ENCODE measurements around the gene ATP8B4.
A peak's percentile ranks its signal among the peaks of the same experiment; 100 is the strongest.

Gene ATP8B4

DNA sequence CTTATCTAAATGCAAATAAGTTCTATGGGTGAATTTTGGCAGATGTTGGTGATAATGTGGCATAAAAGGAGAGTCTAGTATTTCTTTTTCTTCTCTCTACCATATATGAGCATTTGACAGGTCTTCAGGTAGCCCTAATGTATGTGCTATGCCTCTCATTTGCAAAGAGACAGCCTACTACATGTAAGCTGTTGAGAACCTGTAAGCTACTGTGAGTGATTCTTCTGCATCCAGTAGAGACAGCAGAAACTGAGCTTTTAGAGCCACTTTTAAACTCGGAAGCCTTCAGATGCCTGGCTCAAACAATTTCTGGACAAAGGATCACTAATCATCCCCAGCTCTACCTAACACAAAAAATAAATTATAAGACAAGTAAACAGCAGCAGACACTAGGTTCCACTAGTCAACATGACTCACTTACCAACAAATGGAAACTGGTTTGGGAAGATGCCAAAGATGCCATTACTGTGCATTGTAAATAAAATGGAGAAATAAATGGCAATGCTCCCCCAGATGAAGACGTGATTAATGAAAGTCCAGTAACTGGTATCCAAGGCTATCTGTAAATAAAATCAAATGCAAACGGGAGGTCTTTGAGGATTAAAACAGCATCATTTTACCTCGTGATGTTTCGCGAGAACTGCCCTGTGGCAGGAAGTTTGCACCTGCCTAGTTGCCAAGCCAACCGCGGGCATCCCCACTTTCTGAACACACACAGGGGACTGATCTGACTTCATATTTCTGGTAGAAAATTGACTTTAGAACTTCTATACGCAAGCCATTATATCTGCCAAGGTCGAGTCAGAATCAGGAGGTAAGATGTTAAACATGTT is 252.9 kb downstream of the ATP8B4 start:
- DNase-seq (ENCODE audit: low spot score) (no peak), FAIRE-seq (no peak)

DNA sequence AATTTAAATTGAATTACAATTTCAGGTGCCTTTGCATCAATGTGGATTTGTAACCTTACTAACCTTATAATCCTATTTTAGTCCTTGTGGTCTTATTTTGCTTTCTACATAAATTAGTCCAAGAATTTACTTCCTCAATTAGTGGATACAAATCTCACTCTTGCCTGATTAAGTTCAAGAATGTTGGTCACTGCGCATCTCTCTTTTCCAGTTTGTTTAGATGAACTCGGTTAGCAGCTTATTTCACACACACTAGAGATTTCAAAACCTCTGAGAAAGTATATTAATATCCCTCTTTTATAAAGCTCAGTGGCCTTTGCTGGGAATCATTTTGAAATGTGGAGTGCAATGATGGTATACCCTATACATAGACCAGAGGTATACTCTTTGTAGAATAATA is 254.8 kb downstream of the ATP8B4 start:
- no peak for FAIRE-seq

DNA sequence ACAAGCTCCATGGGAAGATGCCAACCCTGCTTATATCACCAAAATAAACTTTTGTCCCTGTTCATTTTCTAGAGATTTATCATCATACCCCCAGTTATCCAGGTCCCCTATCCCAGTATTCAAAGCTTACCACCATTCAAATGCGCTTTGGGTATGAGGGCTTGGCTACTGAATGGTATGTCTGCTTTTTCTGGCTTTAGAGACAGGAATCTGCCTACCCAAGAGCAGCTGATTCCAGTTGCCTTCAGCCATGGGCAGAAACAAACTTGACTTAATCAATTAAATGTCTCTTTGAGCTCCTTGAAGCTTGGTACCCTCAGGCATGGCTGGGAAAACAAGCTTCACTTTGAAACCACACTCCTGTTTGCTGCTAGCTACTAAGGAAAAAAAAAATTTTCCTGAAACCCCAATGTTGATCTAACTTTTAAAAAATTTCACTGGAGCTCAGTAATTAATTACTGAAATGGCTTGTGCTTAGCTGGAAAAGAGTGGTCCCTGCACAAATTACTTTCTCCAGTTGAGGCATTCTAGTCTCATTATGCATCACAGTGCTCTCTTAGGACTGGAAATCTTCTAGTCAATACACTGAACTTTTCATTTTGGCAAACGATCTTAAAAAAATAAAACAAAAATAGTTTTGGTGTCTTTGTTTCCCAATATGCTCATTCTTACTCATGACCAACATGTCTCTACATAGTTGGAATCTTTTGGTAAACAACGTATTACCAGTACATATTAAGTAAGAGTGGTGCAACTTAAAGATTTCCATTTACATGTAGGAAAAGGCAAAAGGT is 255.4 kb downstream of the ATP8B4 start:
- DNase-seq (ENCODE audit: low spot score) (no peak), FAIRE-seq (no peak)

More for the DNA sequence above, 254.8 kb downstream of the ATP8B4 start:
- DNase-seq (ENCODE audit: low spot score) = no peak

DNA sequence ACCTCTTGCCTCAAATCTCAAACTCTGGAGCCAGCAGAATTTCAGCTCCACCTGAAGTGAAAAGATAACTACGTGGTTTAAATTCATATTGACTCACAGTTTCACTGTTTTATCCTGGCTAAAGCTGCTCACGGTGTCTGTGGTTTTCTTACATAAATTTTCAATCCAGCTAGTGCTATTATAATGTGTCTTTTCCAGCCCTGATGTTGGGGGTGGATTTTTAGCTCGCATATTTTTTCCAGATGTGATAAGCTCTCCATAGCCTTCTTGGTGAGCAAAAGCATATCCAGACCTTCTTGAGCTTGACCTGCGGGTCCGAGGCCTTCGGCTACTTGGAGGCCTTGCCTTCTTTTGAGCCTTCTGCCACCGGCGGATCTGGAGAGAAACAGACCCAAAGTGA is 258.9 kb downstream of the ATP8B4 start:
- no peak for DNase-seq (ENCODE audit: low spot score)
- FAIRE-seq = no peak

DNA sequence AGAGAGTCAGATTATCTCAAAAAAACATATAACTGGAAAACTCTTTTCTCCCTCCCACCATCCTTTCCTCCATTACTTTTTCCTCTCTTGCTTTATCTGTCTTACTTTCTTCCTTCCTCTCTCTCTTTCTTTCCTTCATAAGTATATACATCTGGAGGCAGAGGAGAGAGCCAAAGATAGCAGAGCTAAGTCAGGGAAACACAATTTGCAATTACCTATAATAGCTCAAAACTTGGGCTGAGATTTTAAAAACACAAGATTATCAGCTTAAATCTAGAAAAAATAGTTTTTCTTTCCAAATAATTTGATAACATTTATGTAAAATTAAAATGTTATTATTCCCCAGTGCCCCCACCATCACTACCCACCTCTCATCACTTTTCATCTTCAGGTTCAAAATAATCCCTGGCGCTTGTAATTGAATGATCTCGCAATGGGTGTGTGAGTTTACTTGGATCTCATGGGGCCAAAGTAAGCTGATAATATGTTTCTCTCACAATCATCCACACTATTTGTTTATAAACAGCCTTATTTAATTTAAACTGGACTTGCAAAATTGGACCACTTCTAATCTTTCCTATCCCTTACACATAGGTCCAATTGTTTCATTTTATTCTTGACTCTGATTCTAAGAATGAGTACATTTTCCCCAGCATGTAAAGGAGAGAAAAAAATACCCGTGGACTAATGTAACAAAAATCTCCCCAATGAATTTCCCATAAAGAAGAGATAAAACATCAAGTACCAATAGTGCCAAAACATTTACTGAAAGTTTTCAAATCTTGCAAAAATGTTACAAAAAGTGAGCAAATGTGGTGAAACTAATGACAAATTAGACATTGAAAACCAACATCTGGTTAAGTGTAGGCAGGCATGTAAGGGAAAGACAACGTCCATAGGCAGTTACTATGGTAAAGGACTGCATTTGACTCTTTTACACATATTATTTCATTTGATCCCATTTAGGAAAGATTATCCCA is 261.2 kb downstream of the ATP8B4 start:
- DNase-seq (ENCODE audit: low spot score) (no peak), FAIRE-seq (no peak)

DNA sequence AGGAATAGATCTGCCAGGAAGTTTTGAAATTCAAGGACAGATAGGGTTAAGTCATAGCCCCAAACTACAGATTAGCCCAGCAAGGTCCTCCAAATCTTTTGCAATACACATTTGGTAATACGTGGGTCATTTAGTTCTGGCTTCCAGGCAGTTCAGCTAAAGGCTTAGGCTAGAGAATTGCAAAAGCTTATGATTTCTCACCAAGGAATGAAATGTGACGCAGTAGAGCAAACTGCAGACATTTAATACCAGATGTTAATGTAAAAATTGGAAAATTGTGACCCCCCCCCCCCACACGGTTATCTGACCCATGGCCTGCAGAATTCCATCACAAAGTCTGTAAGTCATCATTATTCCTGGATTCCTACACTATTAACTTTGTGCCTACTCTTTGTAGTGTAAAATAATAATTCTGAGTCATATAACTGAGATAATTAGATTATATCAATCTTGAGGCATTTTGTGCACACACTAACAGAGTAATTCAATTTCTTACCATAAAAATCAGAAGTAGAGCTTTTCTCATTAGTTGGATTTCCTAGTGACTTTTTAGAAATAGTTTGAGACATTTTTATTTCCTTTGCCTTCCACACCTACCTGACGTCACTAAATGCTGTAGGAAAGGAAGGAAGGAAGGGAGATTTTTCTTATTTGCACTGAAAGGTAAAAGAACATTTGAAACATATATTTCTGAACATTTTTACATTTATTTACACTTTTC is 263.0 kb downstream of the ATP8B4 start:
- FAIRE-seq (no peak), DNase-seq (ENCODE audit: low spot score) (no peak)

DNA sequence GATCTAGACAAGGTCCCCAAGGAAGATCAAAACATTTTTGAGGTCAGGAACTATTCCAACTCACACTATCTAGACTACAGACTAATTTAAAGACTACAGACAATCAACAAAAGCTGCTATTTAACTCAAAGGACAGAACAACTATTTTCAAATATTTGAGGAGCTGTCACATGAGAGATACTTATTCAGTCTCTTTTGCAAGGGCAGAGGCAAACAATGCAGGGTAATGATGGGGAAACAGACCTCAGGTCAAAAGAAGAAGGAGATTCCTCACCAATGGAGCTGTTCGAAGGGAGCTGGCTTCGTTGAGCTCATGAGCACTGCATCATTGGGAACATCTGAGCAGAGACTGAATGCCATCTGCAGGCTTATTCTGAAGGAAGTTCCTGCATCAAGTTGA is 266.3 kb downstream of the ATP8B4 start:
- DNase-seq (ENCODE audit: low spot score) (no peak), FAIRE-seq (no peak)

DNA sequence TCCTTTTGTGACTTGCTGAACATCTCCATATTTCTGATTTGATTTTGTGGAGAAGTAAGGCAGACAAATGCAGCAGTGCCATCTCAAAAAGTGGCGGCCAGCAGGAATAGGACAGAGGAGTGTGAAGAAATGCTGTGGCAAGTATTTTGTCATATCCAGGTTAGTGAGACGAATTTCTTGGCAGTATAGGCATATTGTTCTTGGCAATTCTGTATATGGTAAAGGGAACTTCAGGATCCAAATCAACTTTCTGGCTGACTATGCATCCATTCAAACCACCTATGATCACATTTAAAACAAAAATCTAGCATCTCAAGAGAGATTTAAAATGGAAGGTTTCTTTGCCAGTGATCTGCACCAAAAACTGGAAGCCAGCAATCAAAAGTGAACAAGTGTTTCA is 270.2 kb downstream of the ATP8B4 start:
- DNase-seq (ENCODE audit: low spot score) (no peak), FAIRE-seq (no peak)

DNA sequence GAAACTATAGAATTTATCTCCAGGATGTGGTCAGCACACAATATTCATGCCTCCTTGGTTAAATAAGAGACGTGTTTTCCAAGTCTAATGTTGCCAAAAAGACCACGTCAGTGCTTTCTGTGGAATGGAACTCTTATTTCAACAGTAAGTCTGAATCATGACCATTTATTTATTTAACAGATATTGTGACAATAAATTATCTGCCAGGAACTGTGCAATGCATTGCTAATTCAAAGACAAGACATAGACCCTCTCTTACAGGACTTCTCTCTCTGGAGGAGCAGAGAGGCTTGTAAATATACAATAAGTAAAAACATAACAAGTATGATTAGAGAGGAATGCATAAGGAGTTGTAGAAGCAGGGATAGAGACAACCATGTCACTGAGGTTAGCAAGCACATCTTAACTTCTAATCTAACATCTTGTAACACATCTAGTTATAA is 270.7 kb downstream of the ATP8B4 start:
- FAIRE-seq (no peak), DNase-seq (ENCODE audit: low spot score) (peak; percentile 20)

DNA sequence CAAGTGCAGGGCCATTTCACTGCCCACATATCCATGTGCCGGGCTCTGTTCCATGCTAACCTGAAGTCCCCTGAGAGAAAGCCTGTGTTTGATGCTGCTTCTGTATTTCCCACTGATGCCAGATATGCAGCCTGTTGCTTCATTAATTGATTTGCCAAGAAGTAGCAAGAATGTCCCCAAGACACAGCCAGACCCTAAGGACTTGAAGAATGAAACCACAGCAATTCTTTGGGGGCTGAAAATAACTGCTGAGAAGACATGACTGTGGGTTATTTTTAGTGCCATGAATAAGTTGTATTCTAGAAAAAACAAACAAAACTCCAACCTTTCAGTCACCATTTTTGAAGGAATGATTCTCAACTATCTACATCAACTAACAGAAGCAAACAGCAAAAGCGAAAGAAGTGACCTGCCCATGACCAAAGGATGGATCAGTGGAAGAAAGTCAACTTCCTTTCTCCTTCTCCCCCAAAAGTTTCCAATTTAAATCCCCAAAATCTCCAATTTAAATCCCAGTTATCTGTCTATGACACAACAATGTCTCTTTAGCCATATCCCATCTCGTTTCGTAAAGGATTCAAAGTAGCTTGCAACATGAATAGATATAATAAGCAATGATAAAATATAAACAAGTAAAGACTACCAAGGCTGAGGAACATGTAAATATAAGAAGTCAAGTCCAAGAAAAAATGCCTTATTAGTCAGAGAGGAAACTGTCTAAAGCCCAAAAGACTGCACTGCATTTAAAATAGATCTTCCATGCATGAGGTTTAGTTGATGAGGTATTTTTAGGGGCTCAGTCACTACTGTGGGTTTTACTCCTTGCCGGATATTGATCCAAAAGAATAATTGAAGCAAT is 271.4 kb downstream of the ATP8B4 start:
- no peak for DNase-seq (ENCODE audit: low spot score)
- FAIRE-seq = no peak

DNA sequence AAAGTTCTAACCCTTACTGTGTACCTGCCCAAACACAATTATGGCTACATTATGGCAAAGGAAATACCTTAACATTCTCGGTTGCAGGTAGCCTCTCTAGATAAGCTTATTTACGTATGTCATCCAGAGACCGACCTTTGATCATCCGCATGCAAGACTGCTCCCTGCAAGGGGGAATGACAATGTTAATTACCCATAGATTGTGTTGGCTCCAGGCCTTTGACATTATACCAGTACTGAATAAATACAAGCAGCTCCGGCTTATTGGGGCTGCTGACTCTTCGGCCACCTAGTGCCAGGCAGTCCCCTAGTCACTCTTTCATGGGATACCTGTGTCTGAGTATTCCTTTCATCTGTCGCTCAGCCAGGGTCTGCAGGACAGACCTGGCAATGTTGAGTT is 274.6 kb downstream of the ATP8B4 start:
- FAIRE-seq = no peak
- no peak for DNase-seq (ENCODE audit: low spot score)

DNA sequence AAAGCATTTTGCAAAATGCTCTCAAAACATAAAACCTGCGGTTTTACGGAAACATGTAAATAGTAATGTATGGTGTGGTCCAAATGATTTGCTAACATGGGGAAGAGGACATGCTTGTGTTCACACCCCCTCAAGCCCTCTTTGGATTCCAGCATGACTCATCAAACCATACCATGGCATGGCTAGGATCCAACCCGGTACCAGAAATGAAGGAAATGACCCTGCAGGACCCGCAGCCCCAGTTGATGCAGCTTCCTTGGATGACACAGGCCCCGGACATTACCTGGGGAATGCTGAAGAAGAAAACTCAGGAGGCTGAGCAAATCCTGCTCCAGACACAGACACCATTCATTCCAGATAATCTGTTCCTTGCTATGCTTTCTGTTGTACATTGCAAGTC is 275.3 kb downstream of the ATP8B4 start:
- FAIRE-seq = no peak

DNA sequence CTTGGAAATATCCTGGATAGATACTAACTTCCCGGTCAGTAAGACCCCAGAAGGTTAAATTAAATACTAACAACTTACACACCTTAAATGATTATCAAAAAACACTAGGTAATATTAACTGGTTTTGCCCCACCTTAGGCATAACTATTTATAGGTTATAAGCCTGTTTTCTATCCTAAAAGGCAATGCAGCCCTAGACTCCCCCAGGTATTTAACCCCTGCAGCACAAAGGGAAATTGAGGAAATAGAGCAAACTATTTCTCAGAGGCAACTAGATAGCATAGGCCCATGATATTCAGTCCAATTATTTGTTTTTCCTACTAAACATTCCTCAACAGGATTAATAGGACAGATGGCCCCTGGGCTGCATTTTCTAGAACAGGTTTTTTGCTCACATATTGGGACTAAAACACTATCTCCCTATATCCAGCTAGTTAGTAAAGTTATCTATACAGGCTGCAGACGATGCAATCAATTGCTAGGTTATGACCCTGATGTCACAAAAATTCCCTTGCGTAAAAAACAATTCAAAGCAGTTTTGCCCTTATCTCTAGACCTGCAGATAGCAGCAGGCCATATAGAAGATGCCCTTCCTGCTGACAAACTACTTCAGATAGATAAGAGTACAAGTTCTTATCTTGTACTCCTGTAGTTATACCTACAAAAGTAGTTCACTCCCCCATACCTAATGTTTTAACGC is 276.9 kb downstream of the ATP8B4 start:
- no peak for FAIRE-seq
- no peak for DNase-seq (ENCODE audit: low spot score)

More for the DNA sequence above, 275.3 kb downstream of the ATP8B4 start:
- no peak for DNase-seq (ENCODE audit: low spot score)

DNA sequence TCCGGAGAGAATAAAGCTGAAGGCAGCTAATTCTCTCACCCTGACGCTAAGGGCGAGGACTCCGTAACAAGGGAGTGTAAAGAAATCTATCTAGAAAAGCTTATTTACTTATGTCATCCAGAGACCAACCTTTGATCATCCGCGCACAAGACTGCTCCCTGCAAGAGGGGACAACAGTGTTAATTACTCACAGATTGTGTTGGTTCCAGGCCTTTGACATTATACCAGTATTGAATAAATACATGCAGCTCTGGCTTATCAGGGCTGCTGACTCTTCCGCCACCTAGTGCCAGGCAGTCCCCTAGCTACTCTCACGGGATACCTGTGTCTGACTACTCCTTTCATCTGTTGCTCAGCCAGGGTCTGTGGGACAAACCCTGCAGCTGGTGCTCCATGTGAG is 286.5 kb downstream of the ATP8B4 start:
- FAIRE-seq = no peak
- no peak for DNase-seq (ENCODE audit: low spot score)

DNA sequence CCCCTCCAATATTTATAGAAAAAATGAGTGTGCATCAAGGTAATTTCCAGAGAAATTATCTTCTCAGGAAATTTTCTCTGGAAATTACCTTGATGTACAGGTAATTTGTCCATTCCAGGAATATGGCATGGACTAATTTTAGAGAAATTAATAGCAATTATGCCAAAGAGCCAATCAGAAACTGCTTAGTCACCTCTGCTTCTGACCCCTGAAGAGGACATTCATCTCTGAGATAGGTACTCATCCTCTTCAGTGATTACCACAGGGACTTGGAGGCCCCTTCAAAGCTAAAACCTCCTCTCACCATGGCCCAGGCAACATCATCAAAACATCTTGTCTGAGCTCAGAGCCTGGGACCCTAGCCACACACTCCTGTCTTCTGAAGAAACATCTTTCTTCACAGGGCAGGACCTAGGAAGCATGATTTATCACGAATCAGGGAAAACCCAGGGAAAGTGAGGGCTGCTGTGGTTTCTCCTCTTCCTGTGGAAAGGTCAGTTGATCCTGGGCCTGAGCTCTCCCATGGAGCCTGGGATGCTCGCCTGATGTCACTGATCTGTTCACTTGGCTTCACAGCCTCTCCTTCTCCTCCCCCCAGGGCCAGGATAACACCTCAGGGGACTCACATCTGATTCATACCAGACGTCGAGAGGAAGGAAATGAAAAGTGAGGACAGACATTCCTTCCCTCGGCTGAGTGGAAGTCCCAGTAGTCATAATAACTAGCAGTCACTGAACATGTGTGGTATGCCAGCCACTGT is 287.6 kb downstream of the ATP8B4 start:
- DNase-seq (ENCODE audit: low spot score) (peak; percentile 14), FAIRE-seq (no peak)

DNA sequence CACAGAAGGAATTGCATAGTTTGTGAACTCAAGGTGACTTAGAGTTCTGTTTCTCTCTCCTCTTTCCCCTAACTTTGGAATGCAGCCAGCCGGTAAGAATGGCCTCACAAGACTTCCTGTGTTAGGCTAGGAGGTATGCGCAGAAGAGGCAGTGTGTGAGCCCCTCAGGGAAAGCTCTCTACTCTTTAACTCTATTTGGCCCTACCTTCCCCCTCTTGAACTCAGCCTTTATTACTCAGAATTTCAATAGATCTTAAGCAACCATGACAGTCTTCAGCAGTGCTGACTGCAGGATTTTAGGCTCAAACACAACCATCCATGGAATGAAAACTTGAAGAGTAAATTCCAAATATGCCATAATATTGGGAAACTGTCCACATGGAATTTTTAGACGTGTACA is 288.6 kb downstream of the ATP8B4 start:
- no peak for FAIRE-seq
- no peak for DNase-seq (ENCODE audit: low spot score)

DNA sequence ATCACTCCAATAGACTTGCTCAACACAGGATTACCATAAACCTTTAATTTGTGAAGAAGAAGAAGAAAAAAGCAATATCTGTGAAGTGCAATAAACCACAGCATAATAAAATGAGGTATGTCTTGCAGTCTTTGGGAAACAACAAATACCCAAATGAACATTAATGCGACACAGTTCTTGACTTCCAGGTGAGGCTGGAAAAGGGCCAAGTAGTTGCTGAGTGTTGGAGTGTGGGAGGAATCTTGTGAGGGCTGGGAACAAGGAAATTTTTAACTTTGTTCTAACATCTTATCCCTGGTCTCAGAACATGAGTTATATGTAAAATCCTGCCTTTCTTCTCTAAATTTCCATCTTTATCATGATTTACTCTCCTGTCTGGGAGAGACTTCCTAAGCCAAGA is 291.7 kb downstream of the ATP8B4 start:
- DNase-seq (ENCODE audit: low spot score) (no peak), FAIRE-seq (no peak)

DNA sequence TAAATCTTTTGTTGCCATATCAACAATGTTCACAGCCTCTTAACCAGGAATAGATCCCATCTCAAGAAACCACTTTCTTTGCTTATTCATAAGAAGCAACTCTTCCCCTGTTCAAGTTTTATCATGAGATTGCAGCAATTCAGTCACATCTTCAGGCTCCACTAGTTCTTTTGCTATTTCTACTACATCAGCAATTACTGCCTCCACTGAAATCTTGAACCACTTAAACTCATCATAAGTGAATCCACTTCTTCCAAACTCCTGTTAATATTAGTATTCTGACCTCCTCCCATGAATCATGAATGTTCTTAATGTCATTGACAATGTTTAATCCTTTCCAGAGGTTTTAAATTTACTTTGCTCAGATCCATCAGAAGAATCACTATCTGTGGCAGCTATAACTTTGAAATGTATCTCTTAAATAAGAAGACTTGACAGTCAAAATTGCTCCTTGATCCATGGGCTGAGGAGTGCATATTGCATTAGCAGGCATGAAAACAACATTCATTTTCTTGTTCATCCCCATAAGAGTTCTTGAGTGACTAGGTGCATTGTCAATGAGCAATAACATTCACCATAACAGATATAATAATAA is 292.3 kb downstream of the ATP8B4 start:
- FAIRE-seq (no peak), DNase-seq (ENCODE audit: low spot score) (no peak)
